H9 (cell line): ENCODE data around the gene DMRT1. TPM values are rescaled to one million over a fixed set of nuclear protein-coding genes. Genes with fewer than 3 reads are reported as not detected.

Experiments
- DNase-seq: peaks from one replicate; pipeline ENCODE4 v3.0.0-alpha.2; 2017
- H2AFZ ChIP-seq: one replicate; pipeline ENCODE4 v1.6.1; 2013; ENCODE audit warnings: mild to moderate bottlenecking, low read length, control low read depth, moderate library complexity
- H2AK5ac ChIP-seq: 2 replicates; pipeline ENCODE4 v1.6.1; 2013; ENCODE audit warnings: low read length, control low read depth, mixed read lengths; ENCODE audit not compliant: insufficient read length
- H2BK120ac ChIP-seq: one replicate; pipeline ENCODE4 v1.6.1; 2013; ENCODE audit warnings: low read depth, mild to moderate bottlenecking, low read length, control low read depth, inconsistent platforms; ENCODE audit not compliant: poor library complexity, severe bottlenecking
- H2BK12ac ChIP-seq: 2 replicates; pipeline ENCODE4 v1.6.1; 2013; ENCODE audit warnings: low read length, control low read depth, mixed read lengths, low read depth; ENCODE audit not compliant: insufficient read length
- H2BK15ac ChIP-seq: 2 replicates; pipeline ENCODE4 v1.6.1; 2013; ENCODE audit warnings: low read depth, low read length, control low read depth
- H2BK20ac ChIP-seq: one replicate; pipeline ENCODE4 v1.6.1; 2013; ENCODE audit warnings: low read depth, mild to moderate bottlenecking, low read length, control low read depth, inconsistent platforms; ENCODE audit not compliant: poor library complexity, severe bottlenecking
- H2BK5ac ChIP-seq: 2 replicates; pipeline ENCODE4 v1.6.1; 2013; ENCODE audit warnings: low read length, control low read depth, mixed read lengths; ENCODE audit not compliant: insufficient read length
- H3K14ac ChIP-seq: 2 replicates; pipeline ENCODE4 v1.6.1; 2013; ENCODE audit warnings: low read length, control low read depth; ENCODE audit not compliant: insufficient read depth
- H3K18ac ChIP-seq: 2 replicates; pipeline ENCODE4 v1.6.1; 2013; ENCODE audit warnings: low read depth, mild to moderate bottlenecking, mixed read lengths, low read length, control low read depth; ENCODE audit not compliant: insufficient read length
- H3K23ac ChIP-seq: 2 replicates; pipeline ENCODE4 v1.6.1; 2013; ENCODE audit warnings: low read length, control low read depth, mixed read lengths, low read depth; ENCODE audit not compliant: insufficient read length
- H3K23me2 ChIP-seq: 2 replicates; pipeline ENCODE4 v1.6.1; 2013; ENCODE audit warnings: low read depth, mild to moderate bottlenecking, mixed read lengths, low read length, control low read depth; ENCODE audit not compliant: insufficient read length, poor library complexity, severe bottlenecking
- H3K27ac ChIP-seq: 2 replicates; pipeline ENCODE4 v1.5.1; 2013; ENCODE audit warnings: low read length, control low read depth, mixed read lengths, low read depth; ENCODE audit not compliant: insufficient read length
- H3K27me3 ChIP-seq: 2 replicates; pipeline ENCODE4 v1.6.1; 2013; ENCODE audit warnings: low read length, control low read depth, inconsistent platforms; ENCODE audit not compliant: insufficient read depth
- H3K4ac ChIP-seq: 2 replicates; pipeline ENCODE4 v1.6.1; 2013; ENCODE audit warnings: low read depth, mild to moderate bottlenecking, control low read depth, inconsistent platforms, low read length, moderate library complexity
- H3K4me1 ChIP-seq: 2 replicates; pipeline ENCODE4 v1.6.1; 2013; ENCODE audit warnings: low read length, control low read depth, inconsistent platforms; ENCODE audit not compliant: insufficient read depth
- H3K4me2 ChIP-seq: 2 replicates; pipeline ENCODE4 v1.6.1; 2013; ENCODE audit warnings: low read length, control low read depth, mixed read lengths; ENCODE audit not compliant: insufficient read length, insufficient read depth
- H3K56ac ChIP-seq: 2 replicates; pipeline ENCODE4 v1.6.1; 2013; ENCODE audit warnings: low read depth, mild to moderate bottlenecking, mixed read lengths, low read length, control low read depth; ENCODE audit not compliant: insufficient read length
- H3K79me1 ChIP-seq: 2 replicates; pipeline ENCODE4 v1.6.1; 2013; ENCODE audit warnings: low read depth, mild to moderate bottlenecking, moderate library complexity, low read length, control low read depth, inconsistent platforms; ENCODE audit not compliant: insufficient read depth, poor library complexity, severe bottlenecking
- H3K79me2 ChIP-seq: 2 replicates; pipeline ENCODE4 v1.6.1; 2013; ENCODE audit warnings: low read length, control low read depth, inconsistent platforms; ENCODE audit not compliant: insufficient read depth
- H3K9ac ChIP-seq: 2 replicates; pipeline ENCODE4 v1.6.1; 2013; ENCODE audit warnings: low read length, control low read depth, mixed read lengths; ENCODE audit not compliant: insufficient read length; ENCODE audit errors: extremely low read depth
- H3K9me3 ChIP-seq: one replicate; pipeline ENCODE4 v1.6.1; 2013; ENCODE audit warnings: low read depth, low read length, inconsistent platforms; ENCODE audit not compliant: control insufficient read depth
- H3T11ph ChIP-seq: one replicate; pipeline ENCODE4 v1.6.1; 2013; ENCODE audit warnings: mild to moderate bottlenecking, low read length, control low read depth, inconsistent platforms
- H4K20me1 ChIP-seq: one replicate; pipeline ENCODE4 v1.6.1; 2013; ENCODE audit not compliant: control insufficient read depth, insufficient read length, insufficient read depth
- H4K5ac ChIP-seq: 2 replicates; pipeline ENCODE4 v1.6.1; 2013; ENCODE audit warnings: low read depth, mild to moderate bottlenecking, mixed read lengths, low read length, control low read depth; ENCODE audit not compliant: insufficient read length
- H4K8ac ChIP-seq: replicated peaks from 2 replicates; pipeline ENCODE4 v1.6.1; 2013; ENCODE audit warnings: low read length, control low read depth, mixed read lengths, low read depth; ENCODE audit not compliant: insufficient read length
- H4K91ac ChIP-seq: 2 replicates; pipeline ENCODE4 v1.6.1; 2013; ENCODE audit warnings: low read depth, mild to moderate bottlenecking, moderate library complexity, mixed read lengths, low read length, control low read depth; ENCODE audit not compliant: insufficient read length
- H3K27ac Mint-ChIP-seq, 3 experiments: 2 replicates in 2 of 3; 3 replicates in 1 of 3; pipeline ENCODE4 v1.8.0; 2020 to 2021; ENCODE audit warnings: mixed read lengths in 3 of 3, mild to moderate bottlenecking in 1 of 3, moderate library complexity in 1 of 3
- H3K27me3 Mint-ChIP-seq: 2 replicates; pipeline ENCODE4 v1.8.0; 2021; ENCODE audit warnings: low read depth, mild to moderate bottlenecking, moderate library complexity, mixed read lengths
- H3K36me3 Mint-ChIP-seq, 3 experiments: 2 replicates in 2 of 3; 3 replicates in 1 of 3; pipeline ENCODE4 v1.8.0; 2020 to 2021; ENCODE audit warnings: low read depth in 3 of 3, mixed read lengths in 3 of 3; ENCODE audit not compliant: insufficient read depth in 1 of 3
- H3K4me1 Mint-ChIP-seq, 2 experiments: 2 replicates each; pipeline ENCODE4 v1.8.0; 2020; ENCODE audit warnings: mixed read lengths in 2 of 2
- H3K4me3 Mint-ChIP-seq, 2 experiments: 2 replicates in 1 of 2; 3 replicates in 1 of 2; pipeline ENCODE4 v1.8.0; 2020 to 2021; ENCODE audit warnings: mild to moderate bottlenecking in 2 of 2, mixed read lengths in 2 of 2, moderate library complexity in 1 of 2
- H3K9me3 Mint-ChIP-seq, 2 experiments: 2 replicates in 1 of 2; 3 replicates in 1 of 2; pipeline ENCODE4 v1.8.0; 2020; ENCODE audit warnings: mild to moderate bottlenecking in 2 of 2, mixed read lengths in 2 of 2, moderate library complexity in 1 of 2
- CTCF ChIP-seq: fragments of 200-600 bp; sonication (generic); conservative IDR thresholded peaks from 3 replicates; pipeline ENCODE4 v1.8.0; 2021; ENCODE audit warnings: antibody characterized with exemption, mild to moderate bottlenecking
- WGBS: extraction: QIAGEN DNeasy Blood & Tissue Kit; methylation state at CpG from one replicate; pipeline ENCODE4 v1.1.7; 2013; ENCODE audit warnings: missing lambda C conversion rate, low lambda C conversion rate, mixed read lengths; ENCODE audit not compliant: insufficient read length; ENCODE audit errors: extremely low coverage; 5-methylcytosine and 5-hydroxymethylcytosine counted together
- total RNA-seq: library from RNA; stranded (reverse); gene quantifications from 2 replicates; pipeline ENCODE4 v1.2.1, GENCODE V29; 2021

The DMRT1 gene
- total RNA-seq, 1 experiment from 2014 or later, result not detected

GRCh38 chr9:843427-843785 lies 1.9 kb downstream of the DMRT1 start:
- Histone ChIP-seq H2AK5ac (no peak overlapping the region), H4K20me1 (no peaks in the 10 kb centered on the region), H3K4ac (no peak overlapping the region), H2BK12ac (no peak overlapping the region), H3T11ph (no peak overlapping the region), H3K18ac (no peak overlapping the region), H3K4me2 (peak overlapping the region; percentile 53), H3K56ac (no peak overlapping the region), H3K79me1 (no peaks in the 10 kb centered on the region), H3K9ac (no peak overlapping the region), H2BK15ac (no peak overlapping the region), H4K8ac (no peak overlapping the region), H3K79me2 (no peaks in the 10 kb centered on the region), H3K9me3 (no peaks in the 10 kb centered on the region), H2BK20ac (no peak overlapping the region), H3K23ac (no peak overlapping the region), H2BK120ac (no peak overlapping the region), H3K27ac (no peak overlapping the region), H4K91ac (no peak overlapping the region), H3K14ac (no peak overlapping the region), H3K4me1 (no peaks in the 10 kb centered on the region), H2AFZ (no peak overlapping the region), H2BK5ac (no peak overlapping the region), H3K27me3 (peaks cover 68% of the 10 kb centered on the region), H3K23me2 (peaks cover 4% of the 10 kb centered on the region), H4K5ac (no peak overlapping the region)
- Mint-ChIP-seq H3K27me3 (peaks cover 99% of the 10 kb centered on the region), H3K9me3 (peaks cover 2 to 16% of the 10 kb centered on the region in 2 experiments; a peak in 2 of 5 replicates), H3K27ac (no peak overlapping the region), H3K4me1 (peaks cover 30 to 31% of the 10 kb centered on the region in 2 experiments), H3K36me3 (no peaks in the 10 kb centered on the region), H3K4me3 (peak overlapping the region in 1 of 2 experiments; percentile 74; a peak in 3 of 5 replicates)
- WGBS, result no CpG with 5 or more reads among the region's 12 CpGs
- TF ChIP-seq CTCF, result no peak
- DNase-seq, result no peak
